Esophagus muscularis mucosa (tissue), 4 donors: ENCODE results near the gene GOLIM4. TPM values are rescaled to one million over a fixed set of nuclear protein-coding genes. Genes with fewer than 3 reads are reported as not detected.

Source experiments
- DNase-seq: peaks from one replicate; pipeline ENCODE4 v3.0.0-alpha.2; 2017; ENCODE audit errors: extremely low spot score
- H3K27ac ChIP-seq, 4 donors: fragments of 200-600 bp; sonication (generic); replicated peaks in 1 of 4; 1 replicate in 3 of 4; 2 replicates in 1 of 4; pipeline ENCODE4 v1.5.1; 2016 to 2019; ENCODE audit warnings: mild to moderate bottlenecking in 1 of 4
- H3K27me3 ChIP-seq, 4 donors: fragments of 200-600 bp; sonication (generic); one replicate each; pipeline versions ENCODE4 v1.5.1 to v1.6.0; 2016 to 2019
- H3K36me3 ChIP-seq, 4 donors: fragments of 200-600 bp; sonication (generic); one replicate each; pipeline ENCODE4 v1.5.1; 2016 to 2019
- H3K4me1 ChIP-seq, 4 donors: fragments of 200-600 bp; sonication (generic); one replicate each; pipeline ENCODE4 v1.5.1; 2016 to 2019
- H3K4me3 ChIP-seq, 4 donors: fragments of 200-600 bp; sonication (generic); 1 replicate in 2 of 4; 2 replicates in 2 of 4; pipeline ENCODE4 v1.5.1; 2016 to 2019; ENCODE audit warnings: mild to moderate bottlenecking in 4 of 4, moderate library complexity in 1 of 4
- H3K9me3 ChIP-seq, 4 donors: fragments of 200-600 bp; sonication (generic); 1 replicate in 3 of 4; 2 replicates in 1 of 4; pipeline ENCODE4 v1.5.1; 2016 to 2019
- CTCF ChIP-seq, 3 experiments: fragments of 200-600 bp in 2 of 3; fragments of 450-650 bp in 1 of 3; sonication (generic) in 2 of 3; IDR thresholded peaks; one replicate each; pipeline ENCODE4 v1.5.1; 2017 to 2019; ENCODE audit warnings: antibody characterized with exemption in 3 of 3, mild to moderate bottlenecking in 2 of 3, moderate library complexity in 1 of 3
- EP300 ChIP-seq: sonication (generic); formaldehyde crosslinking; IDR thresholded peaks from one replicate; pipeline ENCODE4 v1.6.1; 2017; ENCODE audit warnings: antibody characterized with exemption
- POLR2A ChIP-seq: fragments of 450-650 bp; IDR thresholded peaks from one replicate; pipeline ENCODE4 v1.6.1; 2017; ENCODE audit warnings: antibody characterized with exemption, moderate library complexity, mild to moderate bottlenecking, low read depth
- POLR2AphosphoS5 ChIP-seq, 2 donors: sonication (generic); formaldehyde crosslinking; IDR thresholded peaks; one replicate each; pipeline ENCODE4 v1.6.1; 2017; ENCODE audit warnings: antibody characterized with exemption in 2 of 2
- WGBS: methylation state at CpG from one replicate; pipeline ENCODE4 v1.1.5; 2018; 5-methylcytosine and 5-hydroxymethylcytosine counted together
- intact Hi-C: fragments of 100-400 bp; cut with DNase I; formaldehyde crosslinking; loops from one replicate; pipeline ENCODE4 v1.15.1; 2023
- total RNA-seq, 4 donors: library from RNA; depleted of rRNA; stranded (reverse); fragments of >200 nt; gene quantifications; one replicate each; pipeline versions ENCODE4 v1.1.0 to v1.2.1, GENCODE V29; 2016

GOLIM4 gene
- total RNA-seq, 4 donors from 2014 or later = 41.7 to 46.5 (median 45.0) TPM

- Histone ChIP-seq H3K27ac (no peak overlapping the region), H3K27me3 (no peaks in the 10 kb centered on the region), H3K4me1 (peaks cover 24 to 51% (median 33%) of the 10 kb centered on the region in 4 donors), H3K9me3 (no peaks in the 10 kb centered on the region), H3K36me3 (no peaks in the 10 kb centered on the region), H3K4me3 (no peak overlapping the region)
- intact Hi-C loops = no loop called here
- TF ChIP-seq POLR2A (no peak), POLR2AphosphoS5 (IDR thresholded peaks at IDR 0.05) (no peak), CTCF (IDR thresholded peaks at IDR 0.05) (no peak), EP300 (no peak)
- no peak for DNase-seq
- WGBS = 88% methylated on average over 3 of the region's 3 CpGs
Measured at GRCh38 chr3:168086541-168087260, 9.0 kb downstream of the GOLIM4 start.

- TF ChIP-seq EP300 (no peak), POLR2A (no peak), CTCF (IDR thresholded peaks at IDR 0.05) (no peak), POLR2AphosphoS5 (IDR thresholded peaks at IDR 0.05) (no peak)
- H3K4me1 ChIP-seq = peaks cover 25 to 51% (median 32%) of the 10 kb centered on the region in 4 donors
- no peak overlapping the region for H3K4me3 ChIP-seq
- intact Hi-C loops = no loop called here
- H3K27me3 ChIP-seq = no peaks in the 10 kb centered on the region
- no peak for DNase-seq
- no peaks in the 10 kb centered on the region for H3K36me3 ChIP-seq
- no peaks in the 10 kb centered on the region for H3K9me3 ChIP-seq
- WGBS = 83% methylated on average over 4 of the region's 4 CpGs
- H3K27ac ChIP-seq = no peak overlapping the region
Measured at GRCh38 chr3:168085491-168086119, 10.1 kb downstream of the GOLIM4 start.

- H3K4me1 ChIP-seq = peaks cover 15 to 39% (median 27%) of the 10 kb centered on the region in 4 donors
- intact Hi-C loops = no loop called here
- 76% methylated on average over 1 of the region's 1 CpG for WGBS
- no peak overlapping the region for H3K4me3 ChIP-seq
- no peaks in the 10 kb centered on the region for H3K9me3 ChIP-seq
- H3K27me3 ChIP-seq = no peaks in the 10 kb centered on the region
- DNase-seq = no peak
- no peaks in the 10 kb centered on the region for H3K36me3 ChIP-seq
- no peak overlapping the region for H3K27ac ChIP-seq
- TF ChIP-seq POLR2A = no peak
- no peak for TF ChIP-seq CTCF (IDR thresholded peaks at IDR 0.05)
- TF ChIP-seq POLR2AphosphoS5 (IDR thresholded peaks at IDR 0.05) = no peak
- no peak for TF ChIP-seq EP300
Measured at GRCh38 chr3:168083906-168084305, 11.8 kb downstream of the GOLIM4 start.

GRCh38 chr3:168081856-168082255 lies 13.9 kb downstream of the GOLIM4 start:
- intact Hi-C loops = no loop called here
- no peaks in the 10 kb centered on the region for H3K36me3 ChIP-seq
- TF ChIP-seq POLR2A = no peak
- no peak for TF ChIP-seq POLR2AphosphoS5 (IDR thresholded peaks at IDR 0.05)
- TF ChIP-seq CTCF (IDR thresholded peaks at IDR 0.05) = no peak
- no peak for TF ChIP-seq EP300

More at GRCh38 chr3:168081856-168082255, 13.9 kb downstream of the GOLIM4 start:
- Histone ChIP-seq H3K27ac (no peak overlapping the region), H3K4me3 (no peak overlapping the region), H3K4me1 (peaks cover 15 to 24% (median 18%) of the 10 kb centered on the region in 4 donors), H3K27me3 (no peaks in the 10 kb centered on the region), H3K9me3 (no peaks in the 10 kb centered on the region)
- WGBS = 87% methylated on average over 3 of the region's 3 CpGs
- no peak for DNase-seq
